Gastrocnemius medialis (tissue), 4 donors: ENCODE measurements around the gene EDC4.

ENCODE experiments used
- POLR2A ChIP-seq, 2 donors: fragments of 450-650 bp; IDR thresholded peaks; one replicate each; pipeline ENCODE4 v1.6.1; 2017; ENCODE audit warnings: antibody characterized with exemption in 2 of 2, mild to moderate bottlenecking in 2 of 2, moderate library complexity in 2 of 2
- TF ChIP-seq, protein P1 (sequence below), 5 experiments: fragments of 450-650 bp in 3 of 5; fragments of 200-600 bp in 2 of 5; sonication (generic) in 2 of 5; IDR thresholded peaks in 4 of 5; conservative IDR thresholded peaks in 1 of 5; 1 replicate in 4 of 5; 2 replicates in 1 of 5; pipeline ENCODE4 v1.5.1; 2016 to 2019; ENCODE audit warnings: antibody characterized with exemption in 5 of 5, mild to moderate bottlenecking in 3 of 5, moderate library complexity in 3 of 5

- no peak for TF ChIP-seq POLR2A (IDR thresholded peaks at IDR 0.05)
- TF ChIP-seq, protein P1, sequence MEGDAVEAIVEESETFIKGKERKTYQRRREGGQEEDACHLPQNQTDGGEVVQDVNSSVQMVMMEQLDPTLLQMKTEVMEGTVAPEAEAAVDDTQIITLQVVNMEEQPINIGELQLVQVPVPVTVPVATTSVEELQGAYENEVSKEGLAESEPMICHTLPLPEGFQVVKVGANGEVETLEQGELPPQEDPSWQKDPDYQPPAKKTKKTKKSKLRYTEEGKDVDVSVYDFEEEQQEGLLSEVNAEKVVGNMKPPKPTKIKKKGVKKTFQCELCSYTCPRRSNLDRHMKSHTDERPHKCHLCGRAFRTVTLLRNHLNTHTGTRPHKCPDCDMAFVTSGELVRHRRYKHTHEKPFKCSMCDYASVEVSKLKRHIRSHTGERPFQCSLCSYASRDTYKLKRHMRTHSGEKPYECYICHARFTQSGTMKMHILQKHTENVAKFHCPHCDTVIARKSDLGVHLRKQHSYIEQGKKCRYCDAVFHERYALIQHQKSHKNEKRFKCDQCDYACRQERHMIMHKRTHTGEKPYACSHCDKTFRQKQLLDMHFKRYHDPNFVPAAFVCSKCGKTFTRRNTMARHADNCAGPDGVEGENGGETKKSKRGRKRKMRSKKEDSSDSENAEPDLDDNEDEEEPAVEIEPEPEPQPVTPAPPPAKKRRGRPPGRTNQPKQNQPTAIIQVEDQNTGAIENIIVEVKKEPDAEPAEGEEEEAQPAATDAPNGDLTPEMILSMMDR (IDR thresholded peaks at IDR 0.05 in 4 of 5, conservative IDR thresholded peaks at IDR 0.05 in 1 of 5) = no peak
Measured at GRCh38 chr16:67856927-67857546, 15.8 kb upstream of the EDC4 start.
